GM19023 (cell line): ENCODE measurements around the gene HOXB13.

Experiments
- ATAC-seq: cut with Tn5 transposase; IDR thresholded peaks from one replicate; pipeline ENCODE4 v1.9.1; 2021; ENCODE audit warnings: mild to moderate bottlenecking, moderate library complexity; ENCODE audit not compliant: unreplicated experiment

The HOXB13 gene

GRCh38 chr17:48715496-48716399, 12.8 kb downstream of the HOXB13 start:
- ATAC-seq, result no peak

GRCh38 chr17:48711128-48711527, 17.4 kb downstream of the HOXB13 start:
- ATAC-seq, result no peak

GRCh38 chr17:48704361-48705248, 23.9 kb downstream of the HOXB13 start:
- ATAC-seq, result no peak

GRCh38 chr17:48701864-48702532, 26.6 kb downstream of the HOXB13 start:
- ATAC-seq, result no peak

GRCh38 chr17:48693178-48693577, 35.4 kb downstream of the HOXB13 start:
- no peak for ATAC-seq

GRCh38 chr17:48692049-48692448, 36.5 kb downstream of the HOXB13 start:
- ATAC-seq, result no peak

- no peak for ATAC-seq
Measured at GRCh38 chr17:48690655-48691054, 37.9 kb downstream of the HOXB13 start.

- no peak for ATAC-seq
Measured at GRCh38 chr17:48681609-48682008, 46.9 kb downstream of the HOXB13 start.

GRCh38 chr17:48679385-48680096, 49.0 kb downstream of the HOXB13 start:
- no peak for ATAC-seq

- ATAC-seq, result peak; percentile 66
Measured at GRCh38 chr17:48678141-48678971, 50.2 kb downstream of the HOXB13 start.

- no peak for ATAC-seq
Measured at GRCh38 chr17:48676963-48677558, 51.5 kb downstream of the HOXB13 start.
